Testis (tissue), 3 donors: ENCODE measurements around the gene CC2D2A. TPM values are rescaled to one million over a fixed set of nuclear protein-coding genes. Genes with fewer than 3 reads are reported as not detected.
A peak's percentile ranks its signal among the peaks of the same experiment; 100 is the strongest.

ENCODE experiments used
- DNase-seq: peaks from one replicate; pipeline ENCODE4 v3.0.0-alpha.2; 2019
- H3K27ac ChIP-seq, 2 donors: fragments of 200-600 bp; sonication (generic); one replicate each; pipeline ENCODE4 v1.5.1; 2019
- H3K27me3 ChIP-seq: fragments of 200-600 bp; sonication (generic); one replicate; pipeline ENCODE4 v1.5.1; 2019
- H3K36me3 ChIP-seq: fragments of 200-600 bp; sonication (generic); one replicate; pipeline ENCODE4 v1.5.1; 2017; ENCODE audit warnings: low read depth; ENCODE audit errors: missing control alignments
- H3K4me1 ChIP-seq: fragments of 200-600 bp; sonication (generic); one replicate; pipeline ENCODE4 v1.5.1; 2019
- H3K4me3 ChIP-seq, 2 donors: fragments of 200-600 bp; sonication (generic); one replicate each; pipeline ENCODE4 v1.5.1; 2017 to 2019
- H3K9me3 ChIP-seq: fragments of 200-600 bp; sonication (generic); one replicate; pipeline ENCODE4 v1.5.1; 2017
- CTCF ChIP-seq, 3 experiments: fragments of 450-650 bp in 2 of 3; fragments of 200-600 bp in 1 of 3; sonication (generic) in 1 of 3; IDR thresholded peaks; one replicate each; pipeline ENCODE4 v1.5.1; 2016 to 2019; ENCODE audit warnings: antibody characterized with exemption in 3 of 3, mild to moderate bottlenecking in 2 of 3, moderate library complexity in 1 of 3
- POLR2A ChIP-seq: fragments of 450-650 bp; IDR thresholded peaks from one replicate; pipeline ENCODE4 v1.6.1; 2017; ENCODE audit warnings: antibody characterized with exemption, mild to moderate bottlenecking, moderate library complexity
- WGBS, 2 donors: methylation state at CpG; one replicate each; pipeline ENCODE4 v1.1.5; 2018; 5-methylcytosine and 5-hydroxymethylcytosine counted together
- intact Hi-C: fragments of 100-400 bp; cut with DNase I; formaldehyde crosslinking; loops from one replicate; pipeline ENCODE4 v1.15.1; 2023; ENCODE audit warnings: low total_unique reads
- polyA plus RNA-seq: library from polyadenylated mRNA; stranded (reverse); fragments of 350-450 nt; fragmentation: Illumina TruSeq; extraction: RNeasy Lipid Tissue Mini Kit (QIAGEN cat#74804); gene quantifications from one replicate; pipeline ENCODE4 v1.2.3, GENCODE V29; 2014; ENCODE audit warnings: low read depth, low replicate concordance; ENCODE audit not compliant: insufficient read depth
- total RNA-seq, 2 donors: library from RNA; depleted of rRNA; stranded (reverse); fragments of >200 nt; gene quantifications; one replicate each; pipeline ENCODE4 v1.2.3, GENCODE V29; 2016

The CC2D2A gene
- total and polyA plus RNA-seq, 3 donors from 2014 or later: 16.9 to 23.7 (median 21.9) TPM

DNA sequence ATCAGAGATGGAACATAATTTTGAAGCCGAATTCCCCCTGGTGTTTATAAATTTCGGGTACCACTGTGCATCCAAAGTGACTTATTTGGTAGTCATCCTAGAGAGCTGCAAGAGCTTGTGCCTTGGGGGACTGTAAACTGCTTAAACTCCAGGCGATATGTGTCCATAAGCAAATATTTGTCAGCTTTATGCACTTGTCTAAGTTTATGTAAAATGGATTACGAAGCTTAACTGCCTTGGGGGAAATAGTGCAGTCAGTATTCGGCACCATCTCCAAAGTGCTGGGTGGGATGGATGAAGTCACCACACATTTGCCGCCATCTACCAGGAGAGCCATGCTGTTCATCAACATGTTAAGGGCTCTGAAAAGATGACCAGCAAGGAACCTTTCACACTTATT lies 65.9 kb downstream of the CC2D2A start:
- 95 to 96% methylated on average over 6 of the region's 6 CpGs for WGBS, 2 donors
- no peak for DNase-seq
- Histone ChIP-seq H3K4me1 (no peaks in the 10 kb centered on the region), H3K4me3 (no peak overlapping the region), H3K27me3 (no peaks in the 10 kb centered on the region), H3K36me3 (no peaks in the 10 kb centered on the region), H3K9me3 (no peaks in the 10 kb centered on the region), H3K27ac (no peak overlapping the region)
- intact Hi-C loops: no loop called here
- no peak for TF ChIP-seq CTCF (IDR thresholded peaks at IDR 0.05)

DNA sequence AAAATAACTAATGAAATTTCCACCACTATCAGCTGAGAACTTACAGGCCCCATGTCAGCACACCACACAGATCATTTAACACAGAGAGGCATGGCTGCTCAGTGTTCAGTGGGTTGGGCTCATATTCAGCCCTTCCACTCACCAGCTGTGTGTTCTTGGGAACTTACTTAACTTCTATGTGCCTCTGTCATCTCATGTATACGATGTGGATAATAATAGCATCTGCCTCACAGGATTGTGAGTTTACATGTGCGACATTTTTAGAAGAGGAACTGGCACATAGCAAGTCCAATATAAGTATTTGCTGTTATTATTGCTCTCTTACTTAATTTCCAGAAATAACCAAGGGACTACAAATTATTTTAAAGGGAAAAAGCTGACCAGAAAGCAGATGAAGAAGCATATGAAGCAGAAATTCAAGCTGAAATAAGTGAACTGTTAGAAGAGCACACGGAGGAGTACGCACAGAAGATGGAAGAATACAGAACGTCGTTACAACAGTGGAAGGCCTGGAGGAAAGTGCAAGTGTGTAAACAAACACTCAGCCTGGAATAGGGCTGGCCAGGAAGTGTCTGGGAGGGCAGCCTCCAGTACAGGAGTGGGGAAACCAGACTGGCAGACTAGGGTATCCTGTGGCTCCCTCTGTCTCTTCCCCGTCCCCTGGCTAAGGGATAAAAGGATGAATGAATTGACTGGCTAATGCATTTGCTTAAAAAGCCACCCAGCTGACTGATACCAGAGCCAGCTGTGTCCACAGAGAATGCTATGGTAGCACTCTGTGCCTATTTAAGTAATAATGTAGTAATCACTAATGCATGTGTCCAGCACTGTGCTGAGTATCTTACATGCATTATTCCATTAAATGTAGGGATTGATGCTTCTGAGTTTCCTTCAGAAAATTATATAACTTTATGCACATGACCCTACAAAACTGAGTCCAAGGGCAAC lies 67.1 kb downstream of the CC2D2A start:
- Histone ChIP-seq H3K9me3 (no peaks in the 10 kb centered on the region), H3K27ac (no peak overlapping the region), H3K4me1 (no peaks in the 10 kb centered on the region), H3K4me3 (no peak overlapping the region), H3K27me3 (no peaks in the 10 kb centered on the region), H3K36me3 (no peaks in the 10 kb centered on the region)
- intact Hi-C loops: no loop called here
- TF ChIP-seq CTCF (IDR thresholded peaks at IDR 0.05) (no peak), POLR2A (no peak)
- no peak for DNase-seq
- 83 to 84% methylated on average over 7 of the region's 7 CpGs for WGBS, 2 donors

GRCh38 chr4:15541941-15542340 lies 72.3 kb downstream of the CC2D2A start:
- 92 to 99% methylated on average over 5 of the region's 5 CpGs for WGBS, 2 donors
- H3K27me3 ChIP-seq: no peaks in the 10 kb centered on the region
- no peaks in the 10 kb centered on the region for H3K36me3 ChIP-seq
- H3K4me1 ChIP-seq: peaks cover 3% of the 10 kb centered on the region
- no peak for TF ChIP-seq CTCF (IDR thresholded peaks at IDR 0.05)
- TF ChIP-seq POLR2A: no peak
- intact Hi-C loops: no loop called here
- no peaks in the 10 kb centered on the region for H3K9me3 ChIP-seq
- no peak overlapping the region for H3K4me3 ChIP-seq
- no peak for DNase-seq
- H3K27ac ChIP-seq: no peak overlapping the region

DNA sequence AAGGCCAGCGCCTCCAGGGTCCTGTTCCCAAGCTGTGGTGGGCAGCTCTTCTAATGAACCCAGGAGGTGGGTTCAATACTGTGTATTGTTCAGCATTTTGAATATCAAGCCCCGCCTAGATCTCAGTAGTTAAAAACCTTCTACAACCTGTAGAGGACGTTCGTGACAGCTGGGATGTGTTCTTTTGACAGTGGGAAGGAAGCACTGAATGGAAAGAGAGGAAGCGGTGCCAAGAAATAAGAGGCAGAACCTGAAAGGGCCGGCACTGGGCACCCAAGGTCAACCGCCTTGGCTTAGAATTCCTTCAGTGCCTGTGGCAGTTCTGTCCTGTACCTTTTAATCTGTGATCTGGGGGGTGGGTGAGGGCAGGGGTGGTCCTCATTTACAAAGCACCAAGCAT lies 73.1 kb downstream of the CC2D2A start:
- peaks cover 3% of the 10 kb centered on the region for H3K4me1 ChIP-seq
- H3K36me3 ChIP-seq: no peaks in the 10 kb centered on the region
- H3K27ac ChIP-seq: no peak overlapping the region
- H3K4me3 ChIP-seq: no peak overlapping the region
- no peaks in the 10 kb centered on the region for H3K27me3 ChIP-seq
- no peaks in the 10 kb centered on the region for H3K9me3 ChIP-seq
- intact Hi-C loops: no loop called here
- DNase-seq: peak; percentile 34
- 59 to 67% methylated on average over 7 of the region's 7 CpGs for WGBS, 2 donors
- TF ChIP-seq CTCF (IDR thresholded peaks at IDR 0.05) (no peak), POLR2A (no peak)
